SU-DHL-6 (cell line): ENCODE measurements around the gene CPA4.

Experiments used
- CTCF ChIP-seq: fragments of 200-600 bp; sonication (generic); IDR thresholded peaks from one replicate; pipeline ENCODE4 v1.5.1; 2017; ENCODE audit warnings: antibody characterized with exemption, mild to moderate bottlenecking, low read length, moderate library complexity; ENCODE audit not compliant: insufficient read depth, poor library complexity, severe bottlenecking
- EZH2phosphoT487 ChIP-seq: fragments of 200-600 bp; sonication (generic), shearing (Covaris generic); conservative IDR thresholded peaks from 2 replicates; pipeline ENCODE4 v1.6.1; 2018; ENCODE audit warnings: mild to moderate bottlenecking, antibody characterized with exemption, low read length, moderate library complexity, mixed read lengths

GRCh38 chr7:130293521-130293920, 560 bp downstream of the CPA4 start:
- TF ChIP-seq EZH2phosphoT487 (no peak), CTCF (no peak)
